Activated T-helper 1 cell treated with anti-CD3 and anti-CD28 coated beads, Interleukin-12 subunit alpha, Interleukin-12 subunit beta, Interleukin-2, Interleukin-4 antibody, amounts not matched to agents 30 ng/mL and 10 ng/mL and 1 ng/mL, durations not matched to agents 14 hours and 24 hours and 36 hours (primary cell): Measurements from ENCODE around the gene PEX10. TPM values are rescaled to one million over a fixed set of nuclear protein-coding genes. Genes with fewer than 3 reads are reported as not detected.

ENCODE experiments used
- DNase-seq: peaks from one replicate; pipeline ENCODE4 v3.0.0; 2021; ENCODE audit warnings: low spot score
- H3K27ac Mint-ChIP-seq: one replicate; pipeline ENCODE4 v1.8.0; 2021; ENCODE audit warnings: mild to moderate bottlenecking, mixed read lengths
- H3K27me3 Mint-ChIP-seq: one replicate; pipeline ENCODE4 v1.8.0; 2022; ENCODE audit warnings: mild to moderate bottlenecking, moderate library complexity, mixed read lengths; ENCODE audit not compliant: insufficient read depth
- H3K36me3 Mint-ChIP-seq: one replicate; pipeline ENCODE4 v1.8.0; 2021; ENCODE audit warnings: low read depth, mixed read lengths
- H3K4me1 Mint-ChIP-seq: one replicate; pipeline ENCODE4 v1.8.0; 2021; ENCODE audit warnings: low read depth, mixed read lengths
- H3K4me3 Mint-ChIP-seq: one replicate; pipeline ENCODE4 v1.8.0; 2021; ENCODE audit warnings: mild to moderate bottlenecking, moderate library complexity, mixed read lengths
- H3K9me3 Mint-ChIP-seq: one replicate; pipeline ENCODE4 v1.8.0; 2021; ENCODE audit warnings: mixed read lengths
- intact Hi-C: fragments of 100-400 bp; cut with micrococcal nuclease; formaldehyde crosslinking; loops from one replicate; pipeline ENCODE4 v1.15.1; 2024
- total RNA-seq: library from RNA; stranded (reverse); gene quantifications from 2 replicates; pipeline ENCODE4 v1.2.3, GENCODE V29; 2022

PEX10 gene
- total RNA-seq, 1 donor from 2014 or later, result 24.0 TPM

GRCh38 chr1:2429780-2430591 lies 17.6 kb upstream of the PEX10 start:
- H3K9me3 Mint-ChIP-seq, result no peaks in the 10 kb centered on the region
- no peaks in the 10 kb centered on the region for H3K4me1 Mint-ChIP-seq
- intact Hi-C loops, result no loop called here
- H3K27ac Mint-ChIP-seq, result no peak overlapping the region
- no peak overlapping the region for H3K4me3 Mint-ChIP-seq
- no peaks in the 10 kb centered on the region for H3K27me3 Mint-ChIP-seq
- no peak for DNase-seq
- H3K36me3 Mint-ChIP-seq, result no peaks in the 10 kb centered on the region

DNA sequence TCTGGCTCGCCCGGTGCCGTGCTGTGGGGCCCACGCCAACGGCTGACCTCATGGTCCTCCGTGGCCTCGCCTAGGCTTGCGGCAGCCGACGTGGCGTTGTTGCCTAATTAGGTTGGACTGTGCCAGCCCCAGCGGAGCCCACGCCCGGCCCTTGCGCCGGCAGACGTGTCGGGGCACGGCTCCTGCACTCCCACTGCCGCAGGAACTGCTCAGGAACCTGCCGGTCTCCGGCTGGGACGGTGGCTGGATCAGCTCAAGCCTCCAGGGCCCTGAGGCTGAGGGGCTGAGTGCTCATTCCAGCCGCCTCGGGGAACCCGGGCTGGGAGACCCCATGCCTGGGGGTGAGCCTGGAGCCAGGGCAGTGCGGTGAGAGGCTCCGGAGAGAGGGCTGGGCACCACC lies 16.1 kb upstream of the PEX10 start:
- Mint-ChIP-seq H3K36me3 (no peaks in the 10 kb centered on the region), H3K4me3 (no peak overlapping the region), H3K4me1 (no peaks in the 10 kb centered on the region), H3K27ac (no peak overlapping the region), H3K9me3 (no peaks in the 10 kb centered on the region), H3K27me3 (no peaks in the 10 kb centered on the region)
- intact Hi-C loops, result no loop called here
- no peak for DNase-seq

DNA sequence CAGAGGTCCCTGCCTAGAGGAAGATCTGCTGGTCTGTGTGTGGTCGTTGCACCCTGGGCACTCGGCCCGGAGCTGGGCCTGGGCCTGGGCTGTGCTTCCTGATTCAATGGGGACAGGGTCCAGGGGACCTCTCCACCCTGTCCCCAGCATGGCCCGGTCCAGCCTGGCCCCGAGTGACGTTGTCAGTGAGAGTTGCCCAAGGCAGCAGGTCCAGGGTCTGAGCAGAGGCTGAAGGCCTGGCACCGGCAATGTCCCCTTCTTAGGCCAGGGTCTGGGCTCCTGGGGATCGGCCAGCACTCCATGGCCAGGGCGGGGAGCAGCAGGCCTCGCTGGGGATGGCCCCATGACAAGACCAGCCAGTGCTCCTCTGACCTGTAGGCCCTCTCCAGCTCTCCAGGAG lies 15.6 kb upstream of the PEX10 start:
- intact Hi-C loops, result no loop called here
- no peak overlapping the region for H3K27ac Mint-ChIP-seq

DNA sequence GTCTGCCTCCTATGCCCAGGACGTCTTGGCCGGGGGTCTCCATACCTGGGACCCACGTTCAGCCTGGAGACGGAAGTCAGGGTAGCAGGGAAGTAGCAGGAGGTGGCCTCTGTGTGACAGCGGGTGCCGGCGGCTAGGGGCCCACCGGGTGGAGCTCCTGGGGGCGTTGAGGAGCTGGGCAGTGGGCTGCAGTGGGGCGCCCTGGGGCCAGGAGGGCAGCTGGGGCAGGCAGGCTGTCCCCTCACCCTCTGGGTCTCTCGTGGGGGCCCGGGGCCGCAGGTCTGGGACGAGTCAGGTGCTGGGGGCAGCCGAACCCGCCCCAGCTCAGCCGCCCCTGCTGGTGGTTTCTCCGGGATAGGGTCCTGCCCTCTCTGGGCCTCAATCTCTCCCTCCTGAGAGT lies 14.7 kb upstream of the PEX10 start:
- H3K27me3 Mint-ChIP-seq, result no peaks in the 10 kb centered on the region
- H3K9me3 Mint-ChIP-seq, result no peaks in the 10 kb centered on the region
- no peak overlapping the region for H3K4me3 Mint-ChIP-seq
- H3K36me3 Mint-ChIP-seq, result no peaks in the 10 kb centered on the region
- H3K27ac Mint-ChIP-seq, result no peak overlapping the region
- H3K4me1 Mint-ChIP-seq, result no peaks in the 10 kb centered on the region
- DNase-seq, result no peak
- intact Hi-C loops, result no loop called here

More for the DNA sequence above, 15.6 kb upstream of the PEX10 start:
- DNase-seq, result no peak
- Mint-ChIP-seq H3K9me3 (no peaks in the 10 kb centered on the region), H3K4me1 (no peaks in the 10 kb centered on the region), H3K27me3 (no peaks in the 10 kb centered on the region), H3K36me3 (no peaks in the 10 kb centered on the region), H3K4me3 (no peak overlapping the region)

DNA sequence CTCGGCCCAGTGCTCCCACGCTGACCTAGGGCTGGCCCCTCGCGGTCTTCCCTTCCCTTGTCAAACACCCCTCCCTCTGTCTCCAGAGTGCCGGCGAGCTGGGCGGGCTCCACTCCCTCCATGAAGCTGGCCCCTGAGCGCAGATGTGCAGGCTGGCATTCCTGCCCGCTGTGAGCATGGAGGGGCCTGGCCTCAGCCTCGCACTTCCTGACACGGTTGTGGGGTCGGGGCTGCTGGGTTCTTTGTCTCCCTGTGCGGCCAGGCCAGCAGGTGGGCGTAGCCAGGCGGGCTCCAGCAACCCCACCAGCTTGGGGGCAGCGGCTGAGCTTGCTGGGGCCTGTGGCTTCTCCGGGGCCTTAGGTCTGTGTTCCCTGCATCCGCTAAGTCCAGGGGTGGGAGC lies 14.2 kb upstream of the PEX10 start:
- DNase-seq, result no peak
- Mint-ChIP-seq H3K27ac (no peak overlapping the region), H3K9me3 (no peaks in the 10 kb centered on the region), H3K4me3 (no peak overlapping the region), H3K36me3 (no peaks in the 10 kb centered on the region), H3K4me1 (no peaks in the 10 kb centered on the region), H3K27me3 (no peaks in the 10 kb centered on the region)
- intact Hi-C loops, result no loop called here

GRCh38 chr1:2425892-2426291 lies 13.5 kb upstream of the PEX10 start:
- Mint-ChIP-seq H3K9me3 (no peaks in the 10 kb centered on the region), H3K27ac (no peak overlapping the region)
- intact Hi-C loops, result no loop called here

GRCh38 chr1:2422523-2422922 lies 10.2 kb upstream of the PEX10 start:
- H3K9me3 Mint-ChIP-seq, result no peaks in the 10 kb centered on the region
- H3K36me3 Mint-ChIP-seq, result no peaks in the 10 kb centered on the region
- no peaks in the 10 kb centered on the region for H3K27me3 Mint-ChIP-seq
- intact Hi-C loops, result no loop called here
- no peak overlapping the region for H3K27ac Mint-ChIP-seq
- H3K4me1 Mint-ChIP-seq, result no peaks in the 10 kb centered on the region
- H3K4me3 Mint-ChIP-seq, result no peak overlapping the region
- no peak for DNase-seq

More at GRCh38 chr1:2425892-2426291, 13.5 kb upstream of the PEX10 start:
- H3K36me3 Mint-ChIP-seq, result no peaks in the 10 kb centered on the region
- no peak for DNase-seq
- H3K27me3 Mint-ChIP-seq, result no peaks in the 10 kb centered on the region
- H3K4me1 Mint-ChIP-seq, result no peaks in the 10 kb centered on the region
- H3K4me3 Mint-ChIP-seq, result no peak overlapping the region

DNA sequence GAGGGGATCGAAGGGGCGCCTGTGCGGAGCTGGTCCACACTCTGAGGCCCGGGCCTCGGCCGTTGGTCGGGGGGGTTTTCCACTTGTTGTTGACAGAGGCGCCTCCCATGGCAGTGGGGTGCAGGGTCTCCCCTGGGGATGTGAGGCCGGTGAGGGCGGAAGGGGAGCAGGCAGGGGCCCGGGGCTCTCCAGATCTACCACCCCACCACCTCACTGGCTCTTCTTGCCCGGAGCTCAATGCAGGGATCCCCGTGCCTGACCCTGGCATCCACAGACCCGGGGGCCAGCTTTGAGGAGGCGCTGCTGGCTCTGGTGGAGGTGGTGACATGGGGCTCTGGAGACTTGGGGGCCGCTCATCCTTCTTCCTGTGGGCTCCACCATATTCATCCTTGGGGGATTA lies 7.1 kb upstream of the PEX10 start:
- no peaks in the 10 kb centered on the region for H3K9me3 Mint-ChIP-seq
- no peaks in the 10 kb centered on the region for H3K27me3 Mint-ChIP-seq
- DNase-seq, result no peak
- intact Hi-C loops, result loop anchor here (10.0 kb wide), 2 partner anchors 1205 to 1375 kb away; partner anchors contain the start of genes LRRC47 and TPRG1L
- no peak overlapping the region for H3K27ac Mint-ChIP-seq
- peaks cover 22% of the 10 kb centered on the region for H3K4me1 Mint-ChIP-seq
- no peak overlapping the region for H3K4me3 Mint-ChIP-seq
- H3K36me3 Mint-ChIP-seq, result no peaks in the 10 kb centered on the region

DNA sequence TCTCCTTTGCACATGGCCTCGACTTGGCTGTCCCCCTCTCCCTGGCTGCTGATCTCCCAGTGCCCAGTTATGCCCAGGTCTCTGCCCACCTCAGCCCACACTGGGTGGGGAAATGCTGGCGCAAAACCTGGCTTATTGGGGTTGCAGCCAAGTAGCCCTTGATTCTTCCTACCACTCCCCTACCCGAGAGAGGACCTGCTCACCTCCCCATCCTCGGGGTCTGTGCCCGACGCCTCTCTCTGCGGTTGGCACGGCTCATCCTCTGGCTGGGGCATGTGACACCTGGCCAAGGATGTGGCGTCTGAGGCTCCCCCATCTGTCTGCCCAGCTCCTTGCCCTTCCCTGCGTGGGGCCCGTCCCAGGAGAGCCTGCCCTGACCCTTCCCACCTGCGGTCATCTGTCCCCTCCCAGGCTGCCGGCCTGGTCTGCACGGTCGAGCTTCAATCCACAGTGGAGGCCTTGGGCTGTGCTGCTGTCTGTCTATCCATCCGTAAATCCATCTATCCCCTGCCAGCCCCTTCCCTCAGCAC lies 6.5 kb upstream of the PEX10 start:
- Mint-ChIP-seq H3K4me3 (no peak overlapping the region), H3K36me3 (no peaks in the 10 kb centered on the region), H3K27me3 (no peaks in the 10 kb centered on the region), H3K4me1 (peaks cover 27% of the 10 kb centered on the region), H3K27ac (no peak overlapping the region), H3K9me3 (no peaks in the 10 kb centered on the region)
- DNase-seq, result no peak
- intact Hi-C loops, result loop anchor here (10.0 kb wide), 2 partner anchors 1206 to 1376 kb away; partner anchors contain the start of genes LRRC47 and TPRG1L

GRCh38 chr1:2417833-2418225 lies 5.5 kb upstream of the PEX10 start:
- Mint-ChIP-seq H3K4me1 (peaks cover 29% of the 10 kb centered on the region), H3K4me3 (no peak overlapping the region), H3K9me3 (no peaks in the 10 kb centered on the region), H3K27ac (no peak overlapping the region), H3K36me3 (no peaks in the 10 kb centered on the region), H3K27me3 (no peaks in the 10 kb centered on the region)
- DNase-seq, result no peak
- intact Hi-C loops, result loop anchor here (10.0 kb wide), 2 partner anchors 1207 to 1377 kb away; partner anchors contain the start of genes LRRC47 and TPRG1L

- intact Hi-C loops, result loop anchor here (10.0 kb wide), 2 partner anchors 1208 to 1378 kb away; partner anchors contain the start of genes LRRC47 and TPRG1L
- Mint-ChIP-seq H3K4me3 (peak overlapping the region; percentile 79), H3K9me3 (no peaks in the 10 kb centered on the region), H3K36me3 (no peaks in the 10 kb centered on the region), H3K27ac (no peak overlapping the region), H3K4me1 (peaks cover 29% of the 10 kb centered on the region), H3K27me3 (no peaks in the 10 kb centered on the region)
- no peak for DNase-seq
Measured at GRCh38 chr1:2417083-2417832, 4.9 kb upstream of the PEX10 start.

GRCh38 chr1:2416403-2416802 lies 4.0 kb upstream of the PEX10 start:
- Mint-ChIP-seq H3K27ac (peak overlapping the region; percentile 1), H3K36me3 (no peaks in the 10 kb centered on the region), H3K4me3 (peak overlapping the region; percentile 79), H3K4me1 (peaks cover 29% of the 10 kb centered on the region), H3K9me3 (no peaks in the 10 kb centered on the region), H3K27me3 (no peaks in the 10 kb centered on the region)
- DNase-seq, result peak; percentile 25
- intact Hi-C loops, result loop anchor here (10.0 kb wide), 2 partner anchors 1208 to 1378 kb away; partner anchors contain the start of genes LRRC47 and TPRG1L

DNA sequence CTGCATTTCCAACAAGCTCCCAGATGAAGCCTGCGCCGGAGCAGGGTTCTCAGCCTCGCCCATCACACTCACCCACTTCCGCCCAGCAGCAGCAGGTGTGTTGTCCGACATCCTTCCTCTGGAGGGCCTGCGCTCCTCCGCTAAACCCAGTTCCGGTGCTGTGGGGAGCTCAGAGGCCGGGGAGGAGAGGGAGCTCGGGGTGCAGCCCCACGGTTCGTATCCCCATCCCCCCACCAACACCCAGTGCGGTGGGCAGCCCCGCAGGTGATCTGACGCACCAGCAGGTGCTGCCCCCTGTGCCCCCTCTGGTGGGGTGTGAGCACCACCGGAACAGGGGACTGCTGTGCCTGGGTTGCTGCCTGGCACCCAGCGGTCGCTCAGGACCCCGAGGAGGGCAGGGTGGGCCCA lies 3.4 kb upstream of the PEX10 start:
- H3K4me1 Mint-ChIP-seq, result peaks cover 33% of the 10 kb centered on the region
- peak overlapping the region; percentile 81 for H3K27ac Mint-ChIP-seq
- intact Hi-C loops, result loop anchor here (2.0 to 10.0 kb wide), 3 partner anchors 507 to 1379 kb away; partner anchors contain the start of genes LRRC47 and TPRG1L
- H3K36me3 Mint-ChIP-seq, result no peaks in the 10 kb centered on the region
- peak; percentile 48 for DNase-seq
- no peaks in the 10 kb centered on the region for H3K9me3 Mint-ChIP-seq
- H3K4me3 Mint-ChIP-seq, result peak overlapping the region; percentile 79
- no peaks in the 10 kb centered on the region for H3K27me3 Mint-ChIP-seq
